Prostate gland (tissue), 2 donors: ENCODE data around the gene MRI1.

Source experiments
- POLR2A ChIP-seq: fragments of 450-650 bp; IDR thresholded peaks from one replicate; pipeline ENCODE4 v1.6.1; 2016; ENCODE audit warnings: antibody characterized with exemption, mild to moderate bottlenecking
- POLR2AphosphoS5 ChIP-seq: sonication (generic); formaldehyde crosslinking; IDR thresholded peaks from one replicate; pipeline ENCODE4 v1.6.1; 2017; ENCODE audit warnings: antibody characterized with exemption
- TF ChIP-seq, protein P1 (sequence below), 4 experiments: fragments of 200-600 bp in 2 of 4; fragments of 450-650 bp in 2 of 4; sonication (generic) in 2 of 4; IDR thresholded peaks; 1 replicate in 3 of 4; 2 replicates in 1 of 4; pipeline ENCODE4 v1.5.1; 2016 to 2019; ENCODE audit warnings: antibody characterized with exemption in 4 of 4, mild to moderate bottlenecking in 2 of 4, moderate library complexity in 2 of 4

DNA sequence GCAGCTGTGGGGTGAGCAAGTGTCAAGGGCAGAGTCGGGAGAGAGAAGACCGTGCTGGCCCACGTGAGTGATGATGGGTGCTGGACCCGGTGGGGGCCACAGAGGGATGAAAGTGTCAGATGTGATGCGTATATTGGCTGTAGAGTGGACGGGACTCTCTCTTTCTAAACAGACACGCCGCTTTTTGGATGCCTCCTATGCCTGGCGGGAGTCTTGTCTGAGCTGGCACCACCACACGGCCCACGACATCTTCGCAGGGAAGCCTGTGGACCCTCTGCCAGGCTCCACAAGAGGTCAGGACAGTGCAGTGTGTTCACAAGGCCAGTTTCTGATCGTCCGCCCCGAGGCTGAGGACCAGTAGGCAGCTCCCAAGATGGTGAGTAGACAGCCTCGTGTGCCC, 12.9 kb upstream of the MRI1 start:
- TF ChIP-seq, protein P1, sequence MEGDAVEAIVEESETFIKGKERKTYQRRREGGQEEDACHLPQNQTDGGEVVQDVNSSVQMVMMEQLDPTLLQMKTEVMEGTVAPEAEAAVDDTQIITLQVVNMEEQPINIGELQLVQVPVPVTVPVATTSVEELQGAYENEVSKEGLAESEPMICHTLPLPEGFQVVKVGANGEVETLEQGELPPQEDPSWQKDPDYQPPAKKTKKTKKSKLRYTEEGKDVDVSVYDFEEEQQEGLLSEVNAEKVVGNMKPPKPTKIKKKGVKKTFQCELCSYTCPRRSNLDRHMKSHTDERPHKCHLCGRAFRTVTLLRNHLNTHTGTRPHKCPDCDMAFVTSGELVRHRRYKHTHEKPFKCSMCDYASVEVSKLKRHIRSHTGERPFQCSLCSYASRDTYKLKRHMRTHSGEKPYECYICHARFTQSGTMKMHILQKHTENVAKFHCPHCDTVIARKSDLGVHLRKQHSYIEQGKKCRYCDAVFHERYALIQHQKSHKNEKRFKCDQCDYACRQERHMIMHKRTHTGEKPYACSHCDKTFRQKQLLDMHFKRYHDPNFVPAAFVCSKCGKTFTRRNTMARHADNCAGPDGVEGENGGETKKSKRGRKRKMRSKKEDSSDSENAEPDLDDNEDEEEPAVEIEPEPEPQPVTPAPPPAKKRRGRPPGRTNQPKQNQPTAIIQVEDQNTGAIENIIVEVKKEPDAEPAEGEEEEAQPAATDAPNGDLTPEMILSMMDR (IDR thresholded peaks at IDR 0.05): no peak
- TF ChIP-seq POLR2AphosphoS5 (no peak), POLR2A (no peak)
